Endothelial cell (in vitro differentiated cells): ENCODE results near the gene TMEM163. TPM values are rescaled to one million over a fixed set of nuclear protein-coding genes. Genes with fewer than 3 reads are reported as not detected.

Source experiments
- DNase-seq: peaks from one replicate; pipeline ENCODE4 v3.0.0; 2021; ENCODE audit warnings: low spot score
- H3K27ac Mint-ChIP-seq: one replicate; pipeline ENCODE4 v1.8.0; 2021; ENCODE audit warnings: mixed read lengths, inconsistent platforms; ENCODE audit not compliant: unreplicated experiment
- H3K27me3 Mint-ChIP-seq: one replicate; pipeline ENCODE4 v1.8.0; 2021; ENCODE audit warnings: mild to moderate bottlenecking, moderate library complexity, mixed read lengths, inconsistent platforms; ENCODE audit not compliant: unreplicated experiment
- H3K36me3 Mint-ChIP-seq: one replicate; pipeline ENCODE4 v1.8.0; 2021; ENCODE audit warnings: mild to moderate bottlenecking, low read depth, mixed read lengths, inconsistent platforms; ENCODE audit not compliant: unreplicated experiment
- H3K4me1 Mint-ChIP-seq: one replicate; pipeline ENCODE4 v1.8.0; 2021; ENCODE audit warnings: mild to moderate bottlenecking, mixed read lengths, inconsistent platforms; ENCODE audit not compliant: unreplicated experiment
- H3K4me3 Mint-ChIP-seq: one replicate; pipeline ENCODE4 v1.8.0; 2021; ENCODE audit warnings: mild to moderate bottlenecking, mixed read lengths, inconsistent platforms; ENCODE audit not compliant: unreplicated experiment
- H3K9me3 Mint-ChIP-seq: one replicate; pipeline ENCODE4 v1.8.0; 2021; ENCODE audit warnings: mixed read lengths, inconsistent platforms; ENCODE audit not compliant: unreplicated experiment
- total RNA-seq: library from RNA; stranded (reverse); fragmentation: NEBNext Ultra II Directional; extraction: Animal tissue kit (Norgen Biotek cat#: 25700); gene quantifications from one replicate; pipeline ENCODE4 v1.2.1, GENCODE V29; 2021; ENCODE audit not compliant: unreplicated experiment
- TF ChIP-seq, protein P1 (sequence below): fragments of 200-600 bp; sonication (generic); IDR thresholded peaks from one replicate; pipeline ENCODE4 v1.5.0; 2021; ENCODE audit warnings: antibody characterized with exemption; ENCODE audit not compliant: unreplicated experiment

TMEM163 gene
- total RNA-seq, 1 donor from 2014 or later, result 150 TPM

DNA sequence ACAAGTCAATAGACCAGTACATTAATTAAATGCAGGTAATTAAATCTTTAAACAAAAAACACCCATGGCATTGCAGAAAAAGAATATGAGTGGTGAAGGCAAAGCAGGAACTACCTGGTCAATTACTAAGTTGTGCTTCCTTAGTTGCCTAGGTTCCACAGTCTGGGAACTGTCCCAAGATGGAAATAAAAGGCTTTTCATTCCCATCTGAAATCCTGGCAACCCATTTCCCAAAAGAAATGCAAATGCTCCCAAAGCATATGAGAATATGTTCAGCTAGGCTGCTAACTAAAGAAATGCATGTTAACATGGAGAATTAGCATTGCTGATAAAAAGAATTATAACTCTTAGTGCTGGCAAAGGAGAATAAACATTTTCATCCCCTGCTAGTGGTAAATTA lies 177.8 kb downstream of the TMEM163 start:
- H3K36me3 Mint-ChIP-seq, result peaks cover 49% of the 10 kb centered on the region
- no peak for DNase-seq
- no peak overlapping the region for H3K4me3 Mint-ChIP-seq
- TF ChIP-seq, protein P1, sequence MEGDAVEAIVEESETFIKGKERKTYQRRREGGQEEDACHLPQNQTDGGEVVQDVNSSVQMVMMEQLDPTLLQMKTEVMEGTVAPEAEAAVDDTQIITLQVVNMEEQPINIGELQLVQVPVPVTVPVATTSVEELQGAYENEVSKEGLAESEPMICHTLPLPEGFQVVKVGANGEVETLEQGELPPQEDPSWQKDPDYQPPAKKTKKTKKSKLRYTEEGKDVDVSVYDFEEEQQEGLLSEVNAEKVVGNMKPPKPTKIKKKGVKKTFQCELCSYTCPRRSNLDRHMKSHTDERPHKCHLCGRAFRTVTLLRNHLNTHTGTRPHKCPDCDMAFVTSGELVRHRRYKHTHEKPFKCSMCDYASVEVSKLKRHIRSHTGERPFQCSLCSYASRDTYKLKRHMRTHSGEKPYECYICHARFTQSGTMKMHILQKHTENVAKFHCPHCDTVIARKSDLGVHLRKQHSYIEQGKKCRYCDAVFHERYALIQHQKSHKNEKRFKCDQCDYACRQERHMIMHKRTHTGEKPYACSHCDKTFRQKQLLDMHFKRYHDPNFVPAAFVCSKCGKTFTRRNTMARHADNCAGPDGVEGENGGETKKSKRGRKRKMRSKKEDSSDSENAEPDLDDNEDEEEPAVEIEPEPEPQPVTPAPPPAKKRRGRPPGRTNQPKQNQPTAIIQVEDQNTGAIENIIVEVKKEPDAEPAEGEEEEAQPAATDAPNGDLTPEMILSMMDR, result no peak
- no peak overlapping the region for H3K27ac Mint-ChIP-seq
- H3K27me3 Mint-ChIP-seq, result peaks cover 14% of the 10 kb centered on the region
- H3K9me3 Mint-ChIP-seq, result no peaks in the 10 kb centered on the region
- H3K4me1 Mint-ChIP-seq, result peaks cover 36% of the 10 kb centered on the region

DNA sequence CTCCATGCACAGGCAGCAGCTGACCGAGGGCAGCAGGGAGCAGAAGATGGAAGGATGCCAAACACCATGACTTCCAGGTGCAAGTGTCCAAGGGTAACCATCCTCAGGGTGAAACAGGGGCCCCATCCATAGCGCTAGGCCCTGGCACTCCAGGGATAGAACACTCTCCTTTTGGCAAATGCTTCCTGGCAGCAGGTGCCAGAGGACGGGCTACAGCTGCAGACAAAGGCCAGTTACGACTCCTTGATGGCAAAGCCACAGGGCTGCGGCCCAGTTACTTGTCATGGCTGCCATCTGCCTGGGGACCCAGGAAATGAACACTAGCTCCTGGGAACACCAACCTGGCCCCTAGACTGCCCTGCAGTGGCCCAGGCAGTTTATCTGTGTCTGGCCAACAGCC lies 178.8 kb downstream of the TMEM163 start:
- Mint-ChIP-seq H3K9me3 (no peaks in the 10 kb centered on the region), H3K27ac (no peak overlapping the region), H3K4me3 (no peak overlapping the region), H3K4me1 (peaks cover 27% of the 10 kb centered on the region), H3K27me3 (peaks cover 14% of the 10 kb centered on the region), H3K36me3 (peaks cover 40% of the 10 kb centered on the region)
- TF ChIP-seq, protein P1, result no peak
- no peak for DNase-seq

DNA sequence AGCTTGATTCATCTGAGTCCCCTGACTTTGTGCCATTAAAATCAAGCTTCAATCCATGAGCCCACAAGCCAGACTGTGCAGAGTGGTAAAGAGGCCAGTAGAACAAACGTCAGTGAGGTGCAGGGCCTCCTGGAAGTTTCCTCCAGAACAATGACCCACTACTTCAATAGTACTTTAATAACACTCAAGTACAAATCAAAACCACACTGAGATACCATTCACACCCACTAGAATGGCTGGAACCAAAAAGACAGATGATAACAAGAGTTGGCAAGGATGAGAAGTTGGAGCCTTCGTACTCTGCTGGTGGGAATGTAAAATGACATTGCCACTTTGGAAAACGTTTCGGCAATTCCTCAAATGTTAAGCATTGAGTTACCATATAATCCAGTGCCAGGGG lies 181.1 kb downstream of the TMEM163 start:
- H3K36me3 Mint-ChIP-seq, result peaks cover 27% of the 10 kb centered on the region
- TF ChIP-seq, protein P1, result no peak
- peaks cover 13% of the 10 kb centered on the region for H3K27me3 Mint-ChIP-seq
- no peak for DNase-seq
- no peak overlapping the region for H3K27ac Mint-ChIP-seq
- peaks cover 22% of the 10 kb centered on the region for H3K4me1 Mint-ChIP-seq
- H3K9me3 Mint-ChIP-seq, result no peaks in the 10 kb centered on the region
- no peak overlapping the region for H3K4me3 Mint-ChIP-seq

DNA sequence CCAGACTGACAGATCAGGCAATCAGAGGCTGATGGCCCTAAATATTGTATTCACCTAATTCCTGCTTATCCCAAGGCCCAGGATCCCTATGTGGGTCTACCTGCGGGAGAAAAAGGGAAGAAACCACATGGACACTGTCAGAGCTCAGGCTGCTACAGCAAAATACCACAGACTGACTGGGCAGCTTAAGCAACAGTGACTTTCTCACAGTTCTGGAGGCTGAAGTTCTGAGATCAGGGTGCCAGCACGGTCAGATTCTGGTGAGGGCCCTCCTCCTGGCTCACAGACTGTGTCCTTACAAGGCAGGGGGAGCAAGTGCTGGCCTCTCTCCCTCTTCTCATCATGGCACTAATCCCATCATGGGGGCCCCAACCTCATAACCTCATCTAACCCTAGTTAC lies 181.7 kb downstream of the TMEM163 start:
- Mint-ChIP-seq H3K4me3 (no peak overlapping the region), H3K27me3 (peaks cover 13% of the 10 kb centered on the region)
- TF ChIP-seq, protein P1, result no peak

DNA sequence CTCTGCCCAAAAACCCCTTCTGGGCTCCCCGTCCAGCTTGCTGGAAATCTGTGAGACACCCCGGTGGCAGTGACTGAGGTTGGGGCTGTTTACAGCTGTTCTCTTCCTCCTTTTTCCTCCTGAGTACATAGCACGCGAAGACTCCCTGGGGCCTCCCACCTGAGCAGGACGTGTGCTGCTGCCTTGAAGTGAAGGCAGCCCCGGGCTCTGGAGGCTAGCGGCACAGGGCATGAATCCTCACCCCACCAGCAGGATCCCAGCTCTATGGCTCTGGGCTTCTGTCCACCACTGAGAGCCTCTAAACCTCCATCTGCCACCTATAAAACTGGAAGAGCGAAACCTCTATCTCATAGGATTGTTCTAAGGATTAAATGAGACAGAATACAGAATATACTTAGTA lies 182.5 kb downstream of the TMEM163 start:
- TF ChIP-seq, protein P1, result no peak
- H3K4me1 Mint-ChIP-seq, result peaks cover 22% of the 10 kb centered on the region
- no peaks in the 10 kb centered on the region for H3K9me3 Mint-ChIP-seq
- peaks cover 10% of the 10 kb centered on the region for H3K27me3 Mint-ChIP-seq
- no peak for DNase-seq
- H3K36me3 Mint-ChIP-seq, result peaks cover 22% of the 10 kb centered on the region
- peak overlapping the region; percentile 53 for H3K27ac Mint-ChIP-seq
- H3K4me3 Mint-ChIP-seq, result no peak overlapping the region

More for the DNA sequence above, 181.7 kb downstream of the TMEM163 start:
- peaks cover 22% of the 10 kb centered on the region for H3K4me1 Mint-ChIP-seq
- peak overlapping the region; percentile 53 for H3K27ac Mint-ChIP-seq
- no peak for DNase-seq
- peaks cover 26% of the 10 kb centered on the region for H3K36me3 Mint-ChIP-seq
- no peaks in the 10 kb centered on the region for H3K9me3 Mint-ChIP-seq
